ENCODE measurements around the gene RAD51B.
"Not testable (repeated sequence)": the region's sequence is repeated elsewhere in the genome, so short reads cannot be mapped to it uniquely, and the experiment has no call there.

The RAD51B gene

DNA sequence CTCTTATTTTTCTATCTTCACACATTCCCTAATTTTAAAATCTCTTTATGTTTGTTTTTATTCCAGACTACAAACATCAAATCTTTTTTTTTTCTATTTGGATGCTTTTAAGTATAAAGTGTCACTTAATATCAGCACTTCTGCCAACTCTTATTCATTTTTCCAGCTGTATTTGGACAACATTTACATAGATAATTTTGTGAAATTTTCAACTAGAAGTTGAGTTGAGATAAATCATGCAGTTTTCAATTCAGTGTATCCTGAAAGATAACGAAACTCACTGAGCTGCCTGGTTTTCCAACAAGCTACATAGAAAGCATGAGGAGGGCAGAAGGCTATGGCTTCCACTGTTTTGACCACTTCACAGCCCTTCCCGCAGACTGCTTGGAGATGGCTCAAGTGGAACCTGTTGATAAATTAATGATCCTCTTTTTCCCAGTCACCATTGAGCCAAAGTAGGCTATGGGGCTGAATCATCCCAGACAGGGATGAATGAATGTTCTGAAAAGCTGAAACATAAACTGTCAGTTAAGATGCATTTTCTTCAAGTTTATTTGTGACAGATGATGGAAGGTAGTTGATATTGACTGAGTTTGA is 213.9 kb downstream of the RAD51B start:
- DNase-seq = no peak

DNA sequence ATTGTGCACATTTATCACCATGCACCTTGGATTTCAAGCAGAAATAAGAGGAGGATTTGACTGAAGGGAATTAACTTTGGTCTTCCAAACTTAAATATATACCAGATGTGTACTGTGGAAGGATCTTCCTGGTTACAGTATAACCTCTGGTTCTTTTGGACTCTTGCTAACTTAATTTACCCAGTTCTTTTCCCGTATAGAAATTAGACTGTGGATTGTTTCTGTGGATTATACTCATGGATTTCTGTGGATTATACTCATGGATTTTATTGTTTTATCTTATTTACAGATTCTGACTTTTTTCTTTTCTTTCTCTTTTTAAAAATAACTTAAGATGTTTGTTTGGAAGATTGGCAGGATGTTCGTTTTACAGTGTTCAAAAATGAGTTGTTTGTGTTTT is 215.3 kb downstream of the RAD51B start:
- DNase-seq = no peak

DNA sequence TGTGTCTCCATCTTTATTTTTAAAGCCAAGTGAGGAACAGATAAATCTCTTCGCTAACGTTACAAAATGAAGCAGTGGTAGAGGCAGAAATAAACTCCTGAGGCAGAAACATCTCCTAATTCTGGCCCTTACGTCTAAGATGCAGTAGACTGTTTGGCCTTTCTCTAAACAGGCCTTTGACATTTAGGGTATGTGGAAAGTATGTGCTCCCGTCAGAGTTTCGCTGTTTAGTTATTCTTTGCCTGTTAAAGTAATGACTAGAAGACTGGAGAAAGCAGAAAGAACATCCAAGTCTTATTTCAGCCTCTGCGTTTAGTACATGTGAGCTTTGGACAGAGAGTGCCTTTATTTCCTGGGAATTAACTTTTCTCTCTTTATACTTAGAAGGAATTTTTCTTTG is 216.6 kb downstream of the RAD51B start:
- DNase-seq = no peak

DNA sequence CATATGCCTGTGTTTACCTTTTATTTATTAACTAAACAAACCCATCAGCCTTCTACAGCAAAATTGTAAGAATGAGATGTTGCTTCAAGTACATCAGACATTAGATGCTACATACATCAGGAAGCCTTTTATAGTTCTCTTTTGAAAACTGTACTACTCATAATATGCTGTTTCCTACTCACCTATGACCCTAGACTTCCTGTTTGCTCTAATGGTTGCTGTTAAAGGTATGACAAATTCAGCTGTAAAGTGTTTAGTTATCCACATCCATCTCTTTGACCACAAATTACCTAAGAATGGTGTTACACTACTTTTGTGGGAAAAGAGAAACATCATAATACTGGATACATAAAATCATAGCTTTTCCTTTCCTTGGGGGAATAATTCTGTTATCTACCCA is 220.0 kb downstream of the RAD51B start:
- DNase-seq = no peak

DNA sequence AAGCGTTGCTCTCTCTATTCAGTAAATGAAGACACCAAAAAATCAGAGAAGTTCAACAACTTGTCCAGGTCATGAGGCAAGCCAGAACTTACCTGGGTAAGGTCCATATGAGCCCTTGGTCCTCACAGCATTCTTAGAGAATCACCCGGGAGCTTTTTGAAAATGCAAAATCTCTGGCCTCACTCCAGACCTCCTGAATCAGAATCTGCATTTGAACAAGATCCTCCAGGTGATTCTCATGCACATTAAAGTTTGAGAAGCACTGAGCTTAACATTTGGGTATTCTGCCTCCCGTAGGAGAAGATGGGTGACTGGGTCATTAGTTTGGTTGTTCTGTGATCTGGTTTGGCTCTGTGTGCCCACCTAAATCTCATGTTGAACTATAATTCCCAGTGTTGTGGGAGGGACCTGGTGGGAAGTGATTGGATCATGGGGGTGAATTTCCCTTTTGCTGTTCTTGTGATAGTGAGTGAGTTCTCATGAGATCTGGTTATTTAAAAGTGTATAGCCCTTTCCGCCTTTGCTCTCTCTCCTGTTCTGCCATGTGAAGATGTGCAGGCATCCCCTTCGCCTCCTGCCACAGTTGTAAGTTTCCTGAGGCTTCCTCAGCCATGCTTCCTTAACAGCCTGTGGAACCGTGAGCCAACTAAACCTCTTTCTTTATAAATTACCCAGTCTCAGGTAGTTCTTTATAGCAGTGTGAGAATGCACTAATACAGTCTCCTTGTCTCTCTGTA is 221.2 kb downstream of the RAD51B start:
- no peak for DNase-seq

DNA sequence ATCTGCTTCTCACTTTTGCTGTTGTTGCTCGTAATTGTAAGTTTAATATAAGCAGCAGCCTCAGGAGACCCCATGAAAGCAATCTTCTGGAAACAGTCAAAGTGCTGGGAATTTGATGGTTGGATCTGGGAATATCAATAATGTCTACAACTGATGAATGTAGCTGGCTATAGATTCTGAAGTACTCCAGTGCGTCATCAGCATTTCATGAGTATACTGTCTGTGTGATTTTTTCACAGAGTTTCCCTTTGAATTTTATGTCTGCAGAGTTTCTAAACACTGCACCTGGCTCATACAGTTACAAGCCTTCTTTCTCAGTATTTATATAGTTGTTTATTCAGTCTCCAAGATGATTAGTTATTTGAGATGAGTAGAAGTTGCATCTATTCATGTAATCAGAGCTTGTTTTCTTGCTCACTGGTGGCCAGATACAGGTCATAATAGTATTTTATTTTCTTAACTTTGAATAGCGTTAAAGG is 222.3 kb downstream of the RAD51B start:
- DNase-seq = no peak

DNA sequence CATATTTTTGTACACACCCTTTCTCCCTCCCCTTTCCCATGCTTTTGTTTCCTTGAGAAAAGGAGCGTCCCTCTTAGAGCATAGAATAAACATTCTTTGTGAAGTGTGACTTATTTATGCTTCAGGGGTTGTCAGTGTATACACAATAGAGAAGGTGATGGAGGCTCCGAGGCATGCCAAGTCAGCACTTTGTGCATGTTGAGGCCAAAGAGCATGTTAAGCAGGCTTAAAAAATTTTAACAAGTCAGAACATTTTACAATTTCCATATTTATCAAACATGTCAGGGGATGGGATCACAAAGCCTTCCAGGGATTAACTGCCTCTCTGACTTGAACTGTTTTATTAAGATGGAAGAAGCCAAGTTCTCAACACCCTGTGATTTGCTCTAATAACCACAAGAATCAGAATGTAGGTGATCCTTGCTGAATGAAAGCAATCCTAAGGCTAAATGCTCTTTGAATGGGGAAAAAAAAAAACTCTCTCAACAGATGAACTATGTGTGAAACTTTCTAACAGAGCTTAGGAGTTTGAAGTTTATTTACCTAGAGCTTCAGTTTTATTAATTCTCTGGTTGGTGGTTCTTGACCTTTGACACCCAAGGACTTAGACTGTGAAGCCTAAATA is 223.1 kb downstream of the RAD51B start:
- no peak for DNase-seq

DNA sequence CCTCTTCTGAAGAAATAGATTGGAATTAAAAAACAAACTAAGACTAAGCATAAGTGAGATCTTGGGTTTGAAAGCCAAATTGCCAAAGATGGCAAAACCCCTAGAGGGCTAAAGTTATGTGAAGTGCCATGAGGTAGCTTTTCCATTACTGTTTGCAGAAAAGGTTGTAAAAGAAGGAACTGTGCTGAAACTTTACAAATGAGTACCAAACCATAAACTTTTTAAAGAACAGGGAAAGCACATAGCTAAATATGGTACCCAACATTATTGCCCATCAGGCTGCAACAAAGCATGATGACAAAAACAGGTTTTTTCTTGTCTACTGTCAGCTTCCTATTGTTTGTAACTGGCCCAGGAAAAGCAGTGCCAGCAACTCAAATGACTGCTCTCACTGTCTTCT is 224.2 kb downstream of the RAD51B start:
- no peak for DNase-seq

DNA sequence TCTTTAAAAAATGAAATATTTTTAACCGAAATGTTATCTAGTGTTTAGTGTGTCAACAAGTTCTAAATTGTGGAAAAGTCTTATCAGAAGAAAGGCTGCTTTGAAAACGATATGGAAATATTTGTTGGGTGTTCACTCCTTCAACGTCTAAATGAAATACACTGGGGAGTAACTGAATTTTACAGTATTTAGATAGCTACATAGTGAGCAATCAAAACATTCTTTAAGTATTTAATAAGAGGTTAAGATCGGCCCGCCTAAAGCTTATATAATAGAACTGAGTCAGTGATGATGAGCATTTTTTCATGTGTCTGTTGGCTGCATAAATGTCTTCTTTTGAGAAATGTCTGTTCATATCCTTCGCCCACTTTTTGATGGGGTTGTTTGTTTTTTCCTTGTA is 228.3 kb downstream of the RAD51B start:
- DNase-seq = no peak

DNA sequence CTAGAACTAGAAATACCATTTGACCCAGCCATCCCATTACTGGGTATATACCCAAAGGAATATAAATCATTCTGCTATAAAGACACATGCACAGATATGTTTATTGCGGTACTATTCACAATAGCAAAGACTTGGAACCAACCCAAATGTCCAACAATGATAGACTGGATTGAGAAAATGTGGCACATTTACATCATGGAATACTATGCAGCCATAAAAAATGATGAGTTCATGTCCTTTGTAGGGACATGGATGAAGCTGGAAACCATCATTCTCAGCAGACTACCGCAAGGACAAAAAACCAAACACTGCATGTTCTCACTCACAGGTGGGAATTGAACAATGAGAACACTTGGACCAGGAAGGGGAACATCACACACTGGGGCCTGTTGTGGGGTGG is 229.2 kb downstream of the RAD51B start:
- not testable (repeated sequence) for DNase-seq

DNA sequence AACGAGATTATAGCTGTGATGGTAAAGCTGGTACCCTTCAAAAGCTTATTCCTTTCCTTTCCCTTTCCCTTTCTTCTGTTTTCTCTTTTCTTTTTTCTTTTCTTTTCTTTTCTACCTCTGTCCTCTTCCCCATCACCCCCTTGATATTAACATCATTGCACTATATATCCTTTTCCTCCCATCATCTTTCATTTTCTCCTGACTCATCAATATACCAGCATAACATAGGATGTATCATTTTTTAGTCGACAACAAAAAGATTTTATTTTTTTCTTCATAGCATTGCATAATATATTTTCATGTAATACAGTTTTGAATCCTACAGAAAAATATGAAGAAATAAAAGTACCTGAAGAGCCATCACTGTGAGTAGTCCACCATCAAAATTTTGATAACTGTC is 230.6 kb downstream of the RAD51B start:
- DNase-seq = no peak

DNA sequence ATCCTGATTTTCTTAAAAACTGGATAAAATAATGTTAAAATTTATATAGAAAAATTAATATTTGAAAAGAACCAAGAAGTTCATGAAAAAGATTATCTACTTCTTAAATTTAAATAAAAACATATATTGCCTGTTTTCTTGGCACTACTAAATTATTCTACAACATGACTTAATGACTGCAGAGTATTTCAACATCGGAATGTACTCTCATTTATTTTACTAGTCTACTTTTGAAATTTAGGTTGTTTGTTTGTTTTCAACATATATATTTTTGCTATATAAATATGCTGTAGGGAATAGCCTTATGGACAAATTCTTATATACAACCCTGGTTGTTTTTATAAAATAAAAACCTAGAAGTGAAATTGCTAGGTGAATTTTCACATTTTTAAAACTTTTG is 231.6 kb downstream of the RAD51B start:
- no peak for DNase-seq

DNA sequence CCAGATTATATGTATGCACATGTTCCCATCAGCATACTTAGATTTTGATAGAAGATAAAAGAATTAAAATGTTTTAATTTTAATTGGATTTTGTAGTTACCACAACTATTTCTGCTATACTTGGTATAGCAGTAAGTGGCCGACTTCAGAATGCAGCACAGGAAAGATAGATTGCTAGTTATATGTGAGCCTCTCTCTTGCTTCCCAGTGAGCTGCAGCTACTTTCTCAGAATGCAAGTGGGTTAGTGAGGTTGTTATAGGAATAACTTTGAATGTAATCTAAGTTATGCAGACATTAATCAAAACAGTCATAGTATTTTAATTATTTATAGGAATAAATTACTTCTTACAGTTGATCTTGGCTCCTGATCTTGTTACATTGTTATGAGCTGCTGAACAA is 240.6 kb downstream of the RAD51B start:
- DNase-seq = no peak

DNA sequence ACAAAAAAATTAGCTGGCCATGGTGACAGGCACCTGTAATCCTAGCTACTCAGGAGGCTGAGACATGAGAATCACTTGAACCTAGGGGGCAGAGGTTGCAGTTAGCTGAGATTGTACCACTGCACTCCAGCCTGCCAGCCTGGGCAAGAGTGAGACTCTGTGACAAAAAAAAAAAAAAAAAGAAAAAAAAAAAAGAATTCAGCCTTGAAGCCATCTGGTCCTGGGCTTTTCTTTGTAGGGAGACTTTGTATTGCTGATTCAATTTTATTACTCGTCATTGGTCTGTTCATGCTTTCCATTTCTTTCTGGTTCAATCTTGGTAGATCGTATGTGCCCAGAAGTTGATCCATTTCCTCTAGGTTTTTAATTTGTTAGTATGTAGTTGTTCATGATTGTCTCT is 243.1 kb downstream of the RAD51B start:
- DNase-seq = no peak

DNA sequence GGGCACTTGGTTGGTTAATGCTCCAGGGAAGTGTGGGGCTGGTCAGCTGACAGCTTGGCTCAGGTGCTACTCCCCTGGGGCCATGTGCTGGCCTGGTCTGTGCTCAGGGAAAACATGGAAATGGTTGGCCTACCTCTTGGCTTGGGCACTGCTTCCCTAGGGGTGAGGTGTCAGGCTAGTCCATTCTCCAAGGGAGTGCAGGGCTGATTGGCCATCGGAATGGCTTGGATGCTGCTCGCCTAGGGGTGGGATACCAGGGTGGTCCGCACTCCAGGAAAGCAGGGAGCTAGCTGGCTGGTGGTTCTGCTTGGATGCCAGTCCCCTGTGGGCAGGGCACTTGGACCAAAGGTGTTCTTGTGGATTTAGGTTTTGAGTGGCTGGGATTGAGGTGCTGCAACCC is 245.7 kb downstream of the RAD51B start:
- no peak for DNase-seq

DNA sequence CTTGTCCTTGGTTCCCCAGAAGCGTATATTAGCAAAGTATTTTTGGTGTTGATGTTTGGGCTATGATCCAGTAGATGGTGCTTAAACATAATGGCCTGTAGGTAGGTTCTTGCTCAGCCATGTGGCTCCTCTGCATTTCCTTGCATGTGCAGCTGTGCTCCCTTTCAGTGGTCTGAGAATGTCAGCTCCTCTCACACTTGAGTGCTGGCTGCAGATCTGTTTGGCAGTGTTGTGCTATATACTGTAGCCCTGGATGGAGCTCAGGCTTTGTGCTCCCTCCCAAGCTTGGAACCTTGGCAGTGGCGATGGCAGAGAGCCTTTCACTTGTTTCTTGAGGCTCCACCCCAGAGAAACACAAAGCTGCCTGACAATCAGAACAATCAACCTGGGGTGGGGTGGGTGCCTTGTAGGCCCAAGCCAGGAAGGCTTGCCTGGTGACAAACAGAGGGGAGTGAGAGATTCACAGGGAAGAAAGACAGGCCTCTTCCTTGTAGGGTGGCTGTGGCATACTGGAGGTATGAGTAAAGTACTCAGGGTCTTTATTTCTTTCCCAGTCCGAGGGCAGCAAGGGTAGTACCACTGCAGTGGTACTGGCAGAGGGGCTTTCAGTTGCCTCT is 255.3 kb downstream of the RAD51B start:
- DNase-seq = no peak

DNA sequence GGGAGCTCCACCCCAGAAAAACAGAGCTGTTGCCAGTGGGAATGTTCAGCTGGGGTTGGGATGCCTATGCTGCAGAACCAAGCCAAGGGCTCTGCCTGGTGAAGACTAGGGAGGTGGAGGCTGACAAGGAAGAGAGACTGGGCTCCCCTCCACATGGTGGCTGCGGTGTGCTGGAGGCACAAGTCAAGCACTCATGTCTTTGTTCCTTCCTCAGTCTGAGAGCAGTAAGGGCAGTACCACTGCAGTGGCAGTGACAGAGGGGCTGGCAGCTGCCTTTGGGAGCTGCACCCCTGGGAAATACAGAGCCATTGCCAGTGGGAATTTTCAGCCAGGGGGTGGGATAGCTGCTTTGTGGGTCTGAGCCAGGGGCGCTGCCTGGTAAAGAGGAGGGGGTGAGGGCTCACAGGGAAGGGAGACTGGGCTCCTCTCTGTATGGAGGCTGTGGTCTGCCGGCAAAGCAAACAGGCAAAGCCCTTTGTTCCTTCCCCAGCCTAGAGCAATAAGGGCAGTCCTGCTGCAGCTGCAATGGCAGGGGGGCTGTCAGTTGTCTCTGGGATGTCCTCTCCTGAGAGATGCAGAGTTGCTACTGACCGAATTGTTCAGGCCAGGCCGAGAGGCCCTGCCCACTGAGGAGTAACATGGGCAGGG is 255.9 kb downstream of the RAD51B start:
- no peak for DNase-seq

DNA sequence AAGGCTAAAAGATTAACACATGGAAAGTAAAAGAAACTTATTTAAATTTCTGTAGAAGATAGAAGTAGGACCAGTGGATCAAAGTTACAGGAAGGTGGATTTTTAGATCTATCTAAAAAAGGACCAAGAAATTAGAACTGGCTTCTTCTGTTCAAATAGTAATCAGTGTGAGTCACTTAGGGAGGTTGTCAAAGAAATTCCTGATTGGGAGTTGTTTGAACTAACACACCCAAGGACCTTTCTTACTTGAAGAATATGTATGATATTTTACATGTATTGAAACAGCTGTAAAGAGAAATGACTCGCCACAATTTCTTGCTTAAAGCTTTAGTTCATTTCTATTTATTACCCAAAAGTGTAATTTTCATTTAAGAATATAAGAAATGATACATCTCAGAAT is 256.9 kb downstream of the RAD51B start:
- no peak for DNase-seq

DNA sequence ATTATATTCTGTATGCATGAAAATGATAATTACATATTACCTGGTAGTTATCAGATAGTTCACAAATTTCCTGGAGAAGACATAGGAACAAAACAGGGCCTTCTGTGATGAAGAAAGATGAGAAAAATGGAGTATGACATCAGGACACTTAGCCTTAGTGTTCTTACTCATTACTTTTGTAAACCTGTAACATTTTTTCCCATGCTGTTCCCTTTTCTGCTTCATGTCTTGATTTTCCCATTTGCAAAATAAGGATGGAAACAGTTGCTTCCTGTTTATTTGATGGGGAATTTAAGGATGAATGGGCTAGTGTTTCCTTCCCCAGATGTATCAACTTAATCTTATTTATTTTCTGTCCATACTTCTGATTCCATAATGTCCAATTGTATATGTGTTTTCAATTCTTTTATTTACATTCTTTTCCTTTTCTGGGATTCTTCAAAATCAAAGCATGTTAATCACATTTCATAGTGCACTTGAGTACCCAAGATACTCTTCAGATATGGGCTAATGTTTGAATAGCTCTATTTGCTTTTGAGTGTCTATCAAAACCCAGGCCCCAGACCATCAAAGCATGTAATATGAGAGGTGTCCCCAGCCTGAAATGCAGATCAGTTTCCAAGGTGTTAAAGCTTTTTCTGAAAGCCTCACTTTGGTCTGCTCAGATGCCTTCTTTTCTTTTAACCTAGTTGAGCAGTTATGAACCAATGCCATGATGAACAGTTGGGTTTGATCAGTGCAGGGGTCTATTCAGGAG is 260.5 kb downstream of the RAD51B start:
- no peak for DNase-seq

DNA sequence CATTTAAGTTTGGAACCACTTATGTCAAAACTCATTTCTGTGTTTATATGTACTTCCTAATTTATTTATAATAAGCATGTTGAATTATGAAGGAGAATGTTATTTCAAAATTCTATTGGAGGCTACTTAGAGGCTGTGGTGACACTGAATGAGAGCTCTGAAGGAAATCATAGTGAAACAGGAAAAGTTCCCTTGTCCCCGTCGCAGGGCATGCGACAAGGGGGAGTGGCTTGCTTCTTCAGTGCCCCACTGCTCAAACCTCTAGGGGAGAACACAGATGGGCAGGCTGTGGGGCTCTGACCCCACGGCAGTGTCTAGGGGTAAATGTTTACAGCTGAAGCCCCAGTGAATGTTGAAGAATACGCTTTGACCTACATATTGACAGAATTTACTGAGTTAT is 261.9 kb downstream of the RAD51B start:
- no peak for DNase-seq

DNA sequence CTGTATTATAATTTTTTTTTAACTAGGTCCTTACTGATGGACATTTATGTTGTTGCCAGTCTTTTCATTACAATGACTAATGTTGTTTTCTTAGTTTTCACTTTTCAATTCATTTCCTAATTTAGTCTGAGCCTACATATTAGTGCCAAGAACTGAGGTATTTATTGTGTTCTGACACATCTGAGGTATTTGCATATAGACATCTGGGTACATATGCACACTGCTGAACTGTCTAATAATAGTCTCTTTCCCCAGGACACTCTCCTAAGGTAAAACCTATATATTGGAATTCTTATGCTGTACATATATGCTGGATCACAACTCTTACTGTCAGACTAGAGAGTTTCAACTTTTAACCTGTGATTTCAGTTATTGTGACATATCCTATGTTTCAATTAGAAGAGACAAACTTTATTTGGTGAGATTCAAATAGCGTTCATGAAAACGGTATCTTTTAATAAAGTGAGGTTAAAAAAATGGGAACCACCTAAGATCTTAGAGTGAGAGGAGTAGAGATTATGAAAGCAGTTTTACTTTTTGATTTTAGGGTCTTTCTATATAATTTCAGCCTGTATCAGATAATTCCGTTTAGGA is 263.2 kb downstream of the RAD51B start:
- DNase-seq = no peak

DNA sequence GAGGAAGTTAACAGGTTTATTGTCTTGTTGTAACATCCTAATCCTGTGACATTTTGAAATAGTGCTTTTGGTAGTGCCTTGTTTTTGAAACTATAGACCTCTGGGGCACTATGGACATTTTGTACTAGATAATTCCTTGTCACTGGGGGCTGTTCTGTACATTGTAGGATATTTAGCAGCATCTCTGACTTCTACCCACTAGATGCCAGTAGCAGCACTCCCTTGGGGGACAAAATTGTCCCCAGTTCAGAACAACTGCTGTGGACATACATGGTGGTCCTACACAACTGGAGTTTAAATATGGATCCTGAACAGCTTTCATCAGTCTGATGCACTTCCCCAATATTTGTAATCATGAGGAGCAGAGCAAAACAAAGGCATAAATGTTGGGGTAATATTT is 264.7 kb downstream of the RAD51B start:
- DNase-seq = no peak
